Measurements from ENCODE around the gene LSM10.

Gene LSM10

DNA sequence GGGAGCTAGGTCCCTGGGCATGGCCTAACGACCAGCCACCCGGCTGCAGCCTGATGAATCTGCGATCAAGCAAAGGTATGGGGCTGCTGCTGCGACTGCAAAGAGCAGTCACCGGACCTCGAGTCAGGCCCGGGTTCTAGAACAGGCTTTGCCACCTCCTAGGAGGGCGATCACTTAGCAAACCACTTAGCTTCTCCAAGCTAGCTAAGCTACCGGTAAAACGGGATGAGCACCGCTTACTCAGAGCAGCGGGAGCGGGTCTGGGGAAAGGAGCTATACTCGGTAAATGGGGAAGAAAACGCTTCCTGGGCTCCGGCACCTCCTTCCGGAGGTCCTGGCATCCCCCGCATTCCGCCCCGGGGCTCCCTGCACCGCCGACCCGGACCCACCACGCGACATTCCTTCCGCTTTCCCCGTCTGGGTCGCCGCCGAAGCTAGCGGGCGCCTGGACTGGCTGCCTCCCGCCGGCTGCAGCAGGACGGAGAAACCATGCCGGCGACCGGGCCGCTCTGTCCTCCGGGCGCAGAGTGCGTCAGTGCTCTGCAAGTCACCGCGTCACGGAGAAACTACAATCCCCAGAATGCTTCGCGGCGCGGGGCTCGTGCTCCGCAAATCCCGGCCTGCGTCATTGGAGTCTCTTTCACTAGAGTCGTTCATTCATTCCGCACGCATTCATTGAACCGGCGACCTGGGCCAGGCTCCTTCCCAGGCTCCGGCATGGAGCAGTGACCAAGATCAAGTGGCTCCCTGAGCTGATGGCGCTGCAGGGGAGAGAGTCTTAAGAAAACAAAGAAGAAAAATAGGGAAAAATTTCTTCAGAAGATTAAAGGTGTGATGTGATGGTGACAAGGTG is at the start of gene LSM10:
TSS of gene LSM10 (minus strand) at position 531 of the 853 bp plus-strand sequence. CDS start 3,779 bp downstream, outside the sequence.
- DNase-seq, result peak; percentile 90

DNA sequence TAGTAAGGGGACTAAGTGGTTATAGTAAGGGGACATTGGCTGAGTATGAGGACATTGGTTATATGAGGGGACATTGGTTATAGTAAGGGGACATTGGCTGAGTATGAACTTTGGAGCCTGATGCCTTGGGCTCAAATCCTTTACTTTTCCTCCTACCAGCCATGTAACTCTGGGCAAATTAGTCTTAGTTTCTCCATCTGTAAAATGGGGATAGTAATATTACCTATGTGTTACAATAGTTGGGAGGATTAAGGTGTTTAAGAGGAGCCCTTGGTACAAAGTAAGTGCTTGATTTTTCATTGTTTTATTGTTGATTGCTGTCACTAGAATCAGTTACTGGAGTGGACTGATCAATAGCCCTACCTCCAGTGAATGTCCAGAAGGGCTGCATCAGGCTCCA is 49.7 kb upstream of the LSM10 start:
- no peak for DNase-seq

- no peak for DNase-seq
Measured at GRCh38 chr1:36446746-36447145, 49.0 kb upstream of the LSM10 start.

- no peak for DNase-seq
Measured at GRCh38 chr1:36446271-36446670, 48.6 kb upstream of the LSM10 start.

DNA sequence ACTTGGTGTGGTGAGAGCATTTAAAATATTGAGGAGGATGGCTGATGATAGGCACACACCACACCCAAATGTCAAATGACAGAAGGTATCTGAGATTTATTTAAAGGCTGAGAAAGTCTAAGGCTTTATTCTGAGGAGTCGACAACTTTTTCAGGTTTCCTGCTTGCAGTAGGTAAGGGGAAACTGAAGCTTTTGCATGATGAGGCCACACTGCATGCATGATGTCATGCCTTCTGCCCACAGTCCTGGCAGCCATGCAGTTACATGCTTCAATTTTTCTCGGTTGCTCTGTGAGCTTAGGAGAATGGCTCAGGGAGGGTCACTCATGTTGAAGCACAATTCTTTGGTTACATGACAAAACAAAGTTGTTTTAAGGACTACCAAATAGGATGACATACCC is 45.6 kb upstream of the LSM10 start:
- DNase-seq, result no peak

DNA sequence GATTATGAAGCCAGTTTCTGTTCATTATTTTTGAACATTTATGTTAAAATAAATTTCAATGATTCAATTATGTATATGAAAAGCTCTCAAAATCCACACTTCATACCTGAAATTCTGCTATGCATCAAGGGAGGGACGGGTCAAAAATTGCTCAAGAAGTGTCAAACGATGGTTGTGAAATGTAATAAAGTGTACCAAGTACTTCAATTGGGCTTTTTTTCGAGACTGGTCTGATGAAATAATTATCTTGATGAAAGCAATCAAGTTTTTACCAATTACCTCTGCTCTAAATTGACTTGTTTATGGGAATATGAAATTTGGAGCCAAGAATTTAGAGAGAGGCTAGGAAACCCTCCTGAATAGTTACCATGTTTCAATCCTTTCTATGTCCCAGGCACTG is 44.6 kb upstream of the LSM10 start:
- no peak for DNase-seq

DNA sequence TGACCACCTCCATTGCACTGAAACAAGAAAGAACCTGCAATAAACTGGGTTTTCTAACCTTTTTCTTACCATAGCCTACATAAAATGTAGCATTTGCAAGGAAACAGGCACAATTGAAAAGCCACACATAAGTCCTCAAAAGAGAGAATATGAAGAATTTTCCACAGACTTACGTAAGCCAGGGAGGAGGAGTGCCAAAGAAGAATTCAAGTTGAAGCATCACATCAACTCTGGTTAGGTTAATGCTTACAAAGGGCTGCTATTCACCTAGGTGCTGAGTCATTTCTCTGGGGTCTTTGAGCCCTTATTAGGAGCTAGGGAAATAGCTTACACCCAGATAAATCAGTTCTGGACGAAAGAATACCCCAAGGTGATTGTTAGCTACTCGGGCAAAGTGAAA is 42.9 kb upstream of the LSM10 start:
- no peak for DNase-seq

DNA sequence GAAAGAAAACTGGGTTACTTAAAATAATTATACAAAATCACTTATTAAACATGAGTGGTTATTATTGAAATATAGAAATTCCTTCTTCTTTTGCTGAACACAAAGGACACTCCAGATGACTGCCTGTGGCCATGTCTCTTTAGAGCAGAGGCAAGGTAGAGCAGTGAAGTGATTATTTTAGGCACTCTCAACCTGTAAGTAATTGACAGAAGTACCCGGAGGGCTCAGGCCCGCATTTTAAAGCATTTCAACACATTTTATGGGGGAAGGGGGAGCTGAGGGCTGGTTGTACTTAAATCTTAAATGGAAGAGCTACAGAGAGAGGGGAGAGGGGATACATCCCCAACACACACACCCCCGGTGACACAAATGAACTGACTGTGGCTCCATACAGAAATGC is 42.3 kb upstream of the LSM10 start:
- DNase-seq, result no peak

- no peak for DNase-seq
Measured at GRCh38 chr1:36438715-36439114, 41.0 kb upstream of the LSM10 start.

DNA sequence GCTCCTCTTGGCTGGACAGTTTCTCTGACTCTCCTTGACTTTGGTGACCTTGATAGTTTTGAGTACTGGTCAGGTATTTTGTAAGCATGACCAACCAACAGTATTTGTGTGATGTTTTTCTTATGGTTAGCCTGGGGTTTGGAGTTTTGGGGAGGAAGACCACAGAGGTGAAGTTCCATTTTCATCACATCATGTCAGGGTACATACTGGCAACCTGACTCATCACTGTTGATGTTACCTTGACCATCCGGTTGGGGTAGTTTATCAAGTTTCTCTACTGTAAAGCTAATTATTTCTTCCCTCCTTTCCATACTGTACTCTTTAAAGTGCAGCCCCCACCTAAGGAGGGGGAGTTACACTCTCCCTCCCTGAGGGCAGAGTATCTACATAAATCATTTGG is 39.1 kb upstream of the LSM10 start:
- no peak for DNase-seq

GRCh38 chr1:36433102-36433501 is 35.4 kb upstream of the LSM10 start:
- no peak for DNase-seq

DNA sequence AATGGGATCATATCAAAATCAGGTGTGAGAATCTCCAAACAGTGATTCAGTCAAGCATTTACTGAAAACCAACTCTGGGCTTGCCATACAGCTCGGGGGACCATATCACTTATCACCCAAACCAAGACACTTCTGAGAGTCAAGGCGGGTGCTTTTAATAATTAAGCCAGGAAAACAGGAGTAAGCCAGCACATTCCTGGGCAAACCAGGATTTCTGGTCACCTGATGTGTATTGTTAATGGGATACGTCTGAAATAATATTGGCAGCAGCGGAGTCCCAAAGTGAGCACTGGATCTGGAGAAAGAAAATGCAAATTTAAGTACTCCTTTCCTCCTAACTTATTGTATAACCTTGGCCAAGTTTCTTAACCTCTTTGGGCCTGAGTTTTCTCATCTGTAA is 34.9 kb upstream of the LSM10 start:
- DNase-seq, result no peak

- DNase-seq, result no peak
Measured at GRCh38 chr1:36425791-36426190, 28.1 kb upstream of the LSM10 start.

GRCh38 chr1:36421649-36422048 is 23.9 kb upstream of the LSM10 start:
- no peak for DNase-seq

DNA sequence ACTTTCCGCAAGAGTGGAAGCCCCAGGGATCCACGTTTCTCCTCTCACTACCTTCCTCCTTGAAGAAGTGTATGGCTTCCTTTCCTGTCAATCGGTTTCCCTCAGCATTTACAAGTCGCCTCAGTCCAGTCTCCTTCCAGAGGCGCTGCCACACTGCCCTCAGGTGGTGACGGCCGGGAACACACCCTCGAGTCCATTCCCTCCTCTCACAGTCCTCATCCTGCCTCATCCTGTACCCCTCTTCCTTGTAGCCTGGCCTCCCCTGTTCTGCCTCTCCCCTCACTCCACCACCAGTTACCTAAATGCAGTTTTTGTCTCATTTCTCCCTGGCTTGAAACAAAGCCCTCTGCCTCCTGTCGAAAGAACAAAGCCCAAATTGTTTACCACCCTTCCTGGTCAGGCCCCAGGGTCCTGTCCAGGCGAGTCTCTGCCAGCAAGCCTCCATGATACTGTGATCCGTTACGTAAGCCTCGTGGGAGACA is 23.2 kb upstream of the LSM10 start:
- peak; percentile 88 for DNase-seq

DNA sequence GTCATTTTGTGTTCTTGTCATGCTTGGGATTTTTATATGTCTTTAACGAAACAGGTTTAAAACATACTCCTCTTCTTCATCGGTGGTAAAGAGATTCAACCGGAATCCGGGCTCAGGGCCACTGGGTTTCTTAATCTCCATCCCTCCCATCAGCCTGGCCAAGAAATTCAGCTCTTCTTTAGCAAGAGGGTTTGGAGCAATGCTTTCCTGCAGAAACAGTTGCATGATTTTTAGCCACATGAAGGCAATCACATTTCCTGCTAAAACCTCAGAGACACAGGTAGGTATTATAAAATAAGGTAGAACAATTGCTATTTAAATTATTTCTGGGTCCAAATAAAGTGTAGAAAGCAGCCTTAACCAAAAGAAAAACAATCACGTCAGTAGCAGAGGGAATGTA is 22.7 kb upstream of the LSM10 start:
- no peak for DNase-seq

DNA sequence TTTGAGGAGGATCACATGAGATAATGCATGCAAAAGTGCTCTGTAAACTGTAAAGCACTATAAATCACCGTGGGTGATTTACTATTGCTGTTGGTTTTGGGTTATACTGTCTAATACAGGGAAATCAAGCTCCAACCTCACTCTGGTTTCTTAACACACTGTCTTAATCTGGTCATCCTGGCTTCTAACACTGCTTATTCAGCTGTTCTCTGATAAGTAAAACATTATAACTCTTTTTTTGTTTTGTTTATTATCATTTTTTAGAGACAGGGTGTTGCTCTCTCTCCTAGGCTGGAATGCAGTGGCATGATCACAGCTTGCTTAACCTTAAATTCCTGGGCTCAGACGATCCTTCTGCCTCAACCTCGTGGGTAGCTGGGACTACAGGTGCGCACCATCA is 21.9 kb upstream of the LSM10 start:
- DNase-seq, result no peak

GRCh38 chr1:36419140-36419539 is 21.4 kb upstream of the LSM10 start:
- no peak for DNase-seq

DNA sequence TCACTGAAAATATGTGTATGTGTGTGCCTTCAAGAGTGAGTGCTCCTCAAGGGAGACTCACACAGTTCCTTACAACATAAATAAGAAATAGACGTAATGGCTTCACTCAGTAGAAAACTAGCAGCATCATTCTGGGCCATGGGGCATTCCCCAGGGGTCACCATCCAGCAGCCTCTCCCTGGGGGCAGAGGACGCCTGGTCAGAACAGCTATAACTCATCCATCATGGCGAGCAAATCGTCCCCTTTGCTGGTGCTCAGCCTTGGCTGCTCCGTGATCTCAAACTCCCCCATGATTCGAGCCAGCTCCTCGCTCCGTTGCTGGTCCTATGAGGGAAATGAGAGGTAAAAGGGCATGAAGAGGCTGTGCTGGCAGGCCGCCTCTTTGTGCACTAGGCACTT is 20.2 kb upstream of the LSM10 start:
- no peak for DNase-seq

DNA sequence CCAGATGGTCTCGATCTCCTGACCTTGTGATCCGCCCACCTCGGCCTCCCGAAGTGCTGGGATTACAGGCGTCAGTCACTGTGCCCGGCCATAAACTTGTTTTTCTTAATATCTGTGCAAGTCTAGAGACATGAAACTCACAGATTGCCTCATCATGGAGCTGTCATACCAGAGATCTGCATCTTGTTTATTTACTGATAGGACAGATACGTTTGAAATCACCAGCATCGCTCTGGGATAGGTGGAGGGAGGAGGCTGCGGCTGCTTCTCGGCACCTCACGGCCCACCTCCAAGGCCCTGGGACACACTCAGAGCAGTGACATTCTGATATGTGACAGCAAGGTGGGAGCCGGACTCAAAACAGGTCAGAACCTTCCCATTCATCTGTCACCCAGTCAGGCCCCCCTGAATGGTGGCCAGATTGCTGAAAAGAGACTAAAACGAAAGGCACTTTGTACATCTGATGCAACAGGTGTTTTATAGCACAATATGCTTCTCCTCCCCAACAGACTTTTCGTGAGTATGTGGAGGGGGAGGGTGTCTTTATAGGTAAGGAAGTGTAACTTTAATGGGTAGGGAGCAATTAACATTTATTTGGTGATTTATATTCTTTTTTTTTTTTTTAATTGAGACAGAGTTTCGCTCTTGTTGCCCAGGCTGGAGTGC is 18.1 kb upstream of the LSM10 start:
- no peak for DNase-seq

DNA sequence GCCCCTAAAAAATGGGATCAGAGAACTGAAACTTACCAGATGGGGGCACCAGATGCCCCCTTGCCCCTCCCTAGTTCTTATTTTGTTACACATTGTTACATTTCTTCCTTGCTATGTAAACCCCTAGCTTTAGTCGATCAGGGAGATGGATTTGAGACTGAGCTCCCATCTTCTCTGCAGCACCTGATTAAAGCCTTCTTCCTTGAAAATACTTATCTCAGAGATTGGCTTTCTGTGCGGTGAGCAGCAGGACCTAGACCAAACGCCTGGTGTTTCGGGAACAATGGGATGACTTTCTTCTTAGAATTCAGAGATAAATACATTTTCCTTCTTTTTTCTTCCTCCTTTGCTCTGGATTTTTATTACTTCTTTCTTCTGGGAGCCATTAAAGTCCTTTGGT is 16.7 kb upstream of the LSM10 start:
- DNase-seq, result no peak

- peak; percentile 44 for DNase-seq
Measured at GRCh38 chr1:36411674-36412648, 14.3 kb upstream of the LSM10 start.

DNA sequence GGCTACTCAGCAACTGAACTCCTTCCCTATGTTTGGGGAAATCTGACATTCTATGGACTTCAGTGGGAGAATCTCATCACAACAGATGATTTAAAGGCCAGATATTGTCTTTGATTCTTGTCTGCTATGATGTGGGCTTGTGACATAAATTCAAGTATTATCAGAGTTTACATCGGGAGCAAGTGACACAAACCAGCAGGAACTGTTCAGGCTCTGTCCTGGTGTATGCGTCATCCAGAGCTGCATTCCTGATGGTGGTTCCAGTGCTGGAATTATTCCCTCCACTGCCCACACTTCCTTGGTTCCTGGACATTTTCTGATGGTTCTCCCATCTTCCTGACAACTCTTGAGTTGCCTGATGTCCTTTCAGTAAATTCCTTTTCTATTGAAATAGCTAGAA is 10.8 kb upstream of the LSM10 start:
- DNase-seq, result no peak
